GM10266 (cell line): ENCODE data around the gene TRMT13.
A peak's percentile ranks its signal among the peaks of the same experiment; 100 is the strongest.

Source experiments
- DNase-seq: peaks from one replicate; pipeline ENCODE4 v3.0.0; 2012; ENCODE audit errors: extremely low spot score
- CTCF ChIP-seq: IDR thresholded peaks from 2 replicates; pipeline ENCODE4 v1.5.1; 2012; ENCODE audit warnings: mild to moderate bottlenecking, low read depth; ENCODE audit not compliant: control insufficient read depth, insufficient read depth; ENCODE audit errors: missing control alignments

Gene TRMT13

GRCh38 chr1:100137602-100138001 lies 4.6 kb downstream of the TRMT13 start:
- no peak for DNase-seq
- no peak for TF ChIP-seq CTCF

GRCh38 chr1:100141192-100141591 lies 8.2 kb downstream of the TRMT13 start:
- DNase-seq, result no peak
- no peak for TF ChIP-seq CTCF

- no peak for TF ChIP-seq CTCF
- DNase-seq, result no peak
These were observed 9.4 kb downstream of the TRMT13 start for GRCh38 chr1:100142343-100142742.

GRCh38 chr1:100145116-100145515 lies 12.2 kb downstream of the TRMT13 start:
- no peak for DNase-seq
- TF ChIP-seq CTCF, result no peak

GRCh38 chr1:100146958-100147357 lies 14.0 kb downstream of the TRMT13 start:
- no peak for DNase-seq
- no peak for TF ChIP-seq CTCF

GRCh38 chr1:100147875-100148274 lies 14.9 kb downstream of the TRMT13 start:
- no peak for TF ChIP-seq CTCF
- no peak for DNase-seq

- DNase-seq, result no peak
- no peak for TF ChIP-seq CTCF
These were observed 18.7 kb downstream of the TRMT13 start for GRCh38 chr1:100151679-100152078.

- TF ChIP-seq CTCF, result no peak
- peak; percentile 18 for DNase-seq
These were observed 19.3 kb downstream of the TRMT13 start for GRCh38 chr1:100152271-100152670.
